GM19043 (cell line): Measurements from ENCODE around the gene DHCR7.

Experiments used
- ATAC-seq: cut with Tn5 transposase; IDR thresholded peaks from one replicate; pipeline ENCODE4 v1.9.1; 2021; ENCODE audit warnings: low read depth; ENCODE audit not compliant: unreplicated experiment

DHCR7 gene

DNA sequence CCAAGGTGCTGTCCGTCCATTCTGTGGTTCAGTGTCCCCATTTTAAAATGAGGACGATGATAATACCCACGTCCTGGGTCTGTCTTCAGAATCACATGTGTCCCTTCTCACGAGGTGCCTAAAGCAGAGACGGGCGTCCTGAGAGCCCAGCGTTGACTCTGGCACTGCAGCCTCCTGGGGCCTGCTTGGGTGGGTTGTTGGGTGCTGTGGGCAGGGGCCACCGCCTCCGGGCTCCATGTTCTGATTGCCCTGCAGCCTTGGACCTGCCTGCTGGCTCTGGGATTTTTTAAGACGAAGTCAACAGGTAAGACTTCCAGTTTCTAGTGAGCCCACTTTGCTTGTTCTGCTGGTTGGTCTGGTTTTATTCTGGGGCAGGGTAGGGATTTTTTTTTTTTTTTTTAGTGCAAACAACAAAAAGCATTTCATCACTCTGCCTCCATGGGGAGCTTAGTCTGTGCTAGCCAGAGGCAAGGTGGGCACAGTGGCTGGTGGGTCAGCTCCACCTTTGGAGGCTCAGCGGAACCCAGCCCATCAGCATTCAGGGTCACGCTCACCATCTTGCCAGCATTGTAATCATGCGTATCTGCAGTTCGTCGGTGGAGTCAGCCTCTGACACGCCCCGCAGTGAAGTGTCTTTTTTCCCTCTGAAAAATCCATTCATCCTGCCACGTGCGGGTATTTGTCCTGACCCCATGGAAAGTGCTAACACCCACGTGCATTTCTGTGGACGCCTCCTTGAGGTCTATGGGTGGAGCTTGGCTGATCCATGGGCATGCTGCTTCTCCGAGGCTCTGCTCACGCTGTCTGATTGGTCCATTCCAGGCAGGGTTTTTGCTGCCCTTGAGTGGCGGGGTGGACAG, 33.1 kb upstream of the DHCR7 start:
- no peak for ATAC-seq

DNA sequence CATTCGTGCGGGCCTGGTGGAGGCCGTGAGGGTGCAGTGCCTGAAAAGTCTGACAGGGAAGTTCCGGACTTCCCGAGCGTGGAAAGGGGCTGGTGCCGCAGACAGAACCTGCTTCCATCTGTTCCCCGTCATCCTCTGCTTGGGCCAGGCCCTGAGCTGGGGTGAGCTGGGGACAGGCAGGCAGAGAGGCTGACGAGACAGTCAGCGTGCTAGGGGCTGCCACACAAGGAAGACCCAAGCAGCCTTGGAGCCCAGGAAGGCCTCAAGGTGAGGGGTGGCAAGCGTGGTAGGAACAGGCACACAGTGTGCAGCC, 30.3 kb upstream of the DHCR7 start:
- ATAC-seq, result no peak

DNA sequence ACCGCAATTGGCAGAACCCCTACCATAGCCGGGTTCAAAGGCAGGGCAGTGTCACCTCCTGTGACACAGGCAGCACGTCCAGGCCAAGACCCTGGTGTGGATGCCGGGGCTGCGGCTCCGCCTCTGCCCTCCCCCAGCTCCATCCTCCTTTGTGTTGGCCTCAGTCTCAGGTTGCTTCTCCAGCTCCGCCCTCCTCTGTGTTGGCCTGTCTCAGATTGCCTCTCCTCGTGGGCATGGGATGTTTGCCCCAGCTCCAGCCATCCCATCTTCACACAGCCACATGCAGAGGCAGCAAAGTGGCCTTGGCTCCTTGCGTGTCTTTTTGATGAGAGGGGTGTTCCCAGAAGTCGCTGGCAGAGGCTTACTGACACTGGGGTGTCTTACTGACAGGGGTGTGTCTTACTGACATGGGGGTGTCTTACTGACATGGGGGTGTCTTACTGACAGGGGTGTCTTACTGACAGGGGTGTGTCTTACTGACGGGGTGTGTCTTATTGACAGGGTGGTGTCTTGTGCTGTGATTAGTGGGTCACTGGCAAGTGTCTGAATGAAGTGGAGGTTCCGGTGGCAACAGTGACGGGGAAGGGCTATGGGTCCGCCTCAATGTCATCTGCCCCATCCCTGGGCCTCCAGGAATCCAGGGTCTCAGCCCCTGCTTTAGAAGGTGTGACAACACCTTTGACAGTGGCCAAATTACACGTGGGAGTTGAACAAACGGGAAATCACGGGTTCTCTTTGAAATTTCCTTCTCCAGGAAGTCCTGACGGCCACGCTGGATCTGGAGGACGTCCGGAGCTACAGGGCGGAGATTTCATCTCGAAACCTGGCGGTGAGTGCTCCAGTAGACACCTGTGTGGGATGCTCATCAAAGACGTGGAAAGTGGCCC, 29.7 kb upstream of the DHCR7 start:
- no peak for ATAC-seq

DNA sequence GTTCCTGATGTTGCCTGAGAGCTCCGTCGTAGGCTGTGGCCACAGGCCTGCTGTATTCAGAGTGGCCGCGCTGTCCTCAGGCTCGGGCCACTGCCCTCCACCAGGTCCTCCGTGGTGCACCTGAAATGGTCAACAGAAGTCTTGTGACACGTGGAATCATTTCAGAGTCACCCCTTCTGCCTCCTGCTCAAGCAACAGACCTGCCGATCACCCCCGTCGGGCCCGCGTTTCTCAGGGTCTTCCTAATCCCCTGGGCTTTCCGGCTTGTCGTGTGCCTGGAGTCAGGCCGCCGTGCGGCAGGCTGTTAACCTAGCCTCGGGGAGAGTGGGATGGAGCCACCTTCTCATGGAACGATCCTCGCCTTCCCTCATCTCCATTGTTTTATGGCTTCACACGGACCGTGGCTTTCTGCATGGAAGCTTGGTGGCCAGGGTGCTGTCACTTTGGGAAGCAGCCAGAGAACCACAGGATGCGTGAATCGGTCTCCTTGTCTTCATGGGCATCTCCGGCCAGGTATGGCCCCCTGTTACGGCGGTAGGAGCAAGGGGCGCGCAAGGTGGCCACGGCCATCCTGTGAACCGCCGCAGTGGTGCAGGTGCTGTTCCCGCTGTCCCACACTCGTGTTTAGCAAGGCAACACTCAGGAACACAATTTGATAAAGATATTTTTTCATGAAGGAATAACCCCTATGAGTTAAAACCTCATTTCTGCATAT, 28.9 kb upstream of the DHCR7 start:
- no peak for ATAC-seq

DNA sequence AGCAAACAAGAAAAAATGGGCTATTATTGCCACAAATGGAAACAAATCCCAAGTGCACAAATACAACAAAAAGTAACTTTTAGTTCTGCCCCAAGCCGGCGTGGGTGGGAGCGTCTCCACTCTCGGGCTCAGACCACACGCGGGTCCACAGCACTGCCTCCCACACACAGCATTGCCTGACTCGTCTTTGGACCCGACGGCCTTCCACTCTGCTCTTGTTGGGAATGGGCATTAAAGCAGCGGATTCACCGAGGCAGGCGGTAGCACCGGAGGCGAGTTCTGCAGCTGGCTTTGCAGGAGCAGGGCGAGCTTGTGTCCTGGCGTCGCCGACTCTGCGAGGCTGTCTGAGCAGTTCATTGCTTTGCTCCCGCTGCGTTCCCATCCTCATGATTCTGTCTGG, 27.8 kb upstream of the DHCR7 start:
- ATAC-seq, result no peak

DNA sequence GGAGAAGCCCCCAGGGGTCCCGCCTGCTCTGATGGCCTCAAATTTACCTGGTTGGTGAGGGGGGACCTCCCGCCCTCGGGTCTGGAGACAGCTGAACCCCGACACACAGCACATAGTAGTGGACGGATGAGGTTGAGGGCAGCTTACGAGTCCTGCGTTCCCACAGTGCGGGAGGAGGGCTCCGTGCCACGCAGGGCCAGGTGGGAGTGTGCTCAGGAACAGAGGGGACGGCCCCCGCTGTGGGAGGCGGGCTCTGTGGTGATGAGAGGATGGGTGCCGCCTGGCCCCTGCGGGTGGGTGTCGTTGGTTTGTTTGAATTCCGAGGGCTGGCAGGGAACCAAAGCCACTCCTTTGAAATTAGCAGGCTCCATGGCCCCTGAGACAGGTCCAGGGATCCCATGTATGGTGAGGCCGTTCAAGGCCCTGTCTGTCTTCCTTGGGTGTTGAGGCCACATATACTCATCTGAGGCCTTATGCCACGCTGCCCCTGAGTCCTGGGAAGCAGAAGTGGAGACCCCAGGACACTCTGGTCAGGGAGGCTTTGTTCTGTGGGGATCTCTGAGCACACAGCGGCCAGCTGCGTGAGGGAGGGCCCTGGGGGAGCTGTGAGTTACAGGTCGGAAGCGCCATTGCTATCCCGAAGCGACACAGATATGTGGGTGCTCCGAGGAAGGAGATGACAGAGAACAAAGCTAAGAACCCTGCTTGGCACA, 26.7 kb upstream of the DHCR7 start:
- ATAC-seq, result no peak

DNA sequence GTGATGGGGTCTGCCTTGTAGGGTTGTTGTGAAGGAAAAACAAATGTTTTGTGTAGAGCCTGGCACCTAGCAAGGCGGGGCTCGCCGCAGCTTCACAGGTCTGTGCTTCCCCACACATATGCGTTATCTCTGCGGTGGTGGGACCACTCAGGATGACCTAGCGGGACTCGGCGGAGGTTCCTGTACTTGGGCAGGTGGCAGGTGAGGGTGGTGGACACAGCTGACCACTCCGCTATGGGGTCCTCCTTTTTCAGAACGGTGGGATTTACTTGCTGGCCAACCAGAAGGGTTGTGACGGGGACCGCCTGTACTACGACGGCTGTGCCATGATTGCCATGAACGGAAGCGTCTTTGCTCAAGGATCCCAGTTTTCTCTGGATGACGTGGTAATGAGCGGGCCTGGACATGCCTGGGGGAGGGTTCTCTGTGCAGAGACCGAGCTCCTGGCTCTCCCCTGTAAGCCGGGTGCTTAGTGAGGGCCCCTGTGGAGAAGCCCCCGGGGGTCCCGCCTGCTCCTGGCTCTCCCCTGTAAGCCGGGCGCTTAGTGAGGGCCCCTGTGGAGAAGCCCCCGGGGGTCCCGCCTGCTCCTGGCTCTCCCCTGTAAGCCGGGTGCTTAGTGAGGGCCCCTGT, 26.1 kb upstream of the DHCR7 start:
- ATAC-seq, result no peak

DNA sequence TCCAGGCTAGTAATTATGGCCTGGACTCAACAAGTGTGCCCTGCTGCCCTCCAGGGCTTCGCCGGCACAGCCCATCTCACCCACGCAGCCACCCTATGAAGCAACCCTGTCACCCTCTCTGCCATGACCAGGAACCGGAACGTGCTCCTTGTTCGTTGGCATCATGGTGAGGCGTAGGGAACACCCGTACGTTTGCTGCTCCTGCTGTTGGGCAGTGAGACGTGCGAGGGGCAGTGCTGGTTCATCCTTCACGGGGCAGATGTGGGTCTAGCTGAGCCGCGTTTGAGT, 25.5 kb upstream of the DHCR7 start:
- ATAC-seq, result no peak

DNA sequence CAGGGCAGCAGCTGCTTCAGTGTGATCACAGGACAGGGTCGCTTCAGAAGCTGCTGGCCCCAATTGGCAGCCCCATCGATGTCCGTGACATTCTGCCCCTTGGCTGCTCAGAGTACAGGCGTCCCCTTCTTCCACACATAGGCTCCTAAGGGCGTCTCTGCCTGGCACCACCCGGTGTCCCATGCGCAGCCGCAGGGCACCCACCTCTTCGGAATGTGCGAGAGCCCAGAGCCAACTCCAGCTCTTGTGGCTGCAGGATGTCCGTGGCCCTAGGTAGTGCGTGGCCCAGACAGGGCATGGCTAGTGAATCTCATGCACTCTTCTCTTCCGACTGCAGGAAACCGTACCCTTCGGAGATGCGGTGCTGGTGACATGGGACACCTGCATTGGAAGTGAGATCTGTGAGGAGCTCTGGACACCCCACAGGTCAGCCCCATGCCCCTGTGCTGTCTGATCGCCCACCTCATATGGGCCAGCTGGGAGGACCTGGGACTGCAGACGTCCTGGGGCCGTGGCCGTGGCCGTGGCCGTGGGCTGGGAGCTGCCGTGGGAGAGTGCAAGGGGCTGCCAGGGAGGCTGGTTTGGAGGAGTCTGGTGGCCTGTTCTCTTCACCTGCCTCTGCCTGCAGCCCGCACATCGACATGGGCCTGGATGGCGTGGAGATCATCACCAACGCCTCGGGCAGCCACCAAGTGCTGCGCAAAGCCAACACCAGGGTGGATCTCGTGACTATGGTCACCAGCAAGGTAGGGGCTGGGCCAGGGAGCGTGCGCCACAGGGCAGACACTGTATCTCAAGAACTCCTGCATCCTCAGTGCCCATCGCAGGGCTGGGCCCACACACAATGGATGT, 25.0 kb upstream of the DHCR7 start:
- ATAC-seq, result no peak

DNA sequence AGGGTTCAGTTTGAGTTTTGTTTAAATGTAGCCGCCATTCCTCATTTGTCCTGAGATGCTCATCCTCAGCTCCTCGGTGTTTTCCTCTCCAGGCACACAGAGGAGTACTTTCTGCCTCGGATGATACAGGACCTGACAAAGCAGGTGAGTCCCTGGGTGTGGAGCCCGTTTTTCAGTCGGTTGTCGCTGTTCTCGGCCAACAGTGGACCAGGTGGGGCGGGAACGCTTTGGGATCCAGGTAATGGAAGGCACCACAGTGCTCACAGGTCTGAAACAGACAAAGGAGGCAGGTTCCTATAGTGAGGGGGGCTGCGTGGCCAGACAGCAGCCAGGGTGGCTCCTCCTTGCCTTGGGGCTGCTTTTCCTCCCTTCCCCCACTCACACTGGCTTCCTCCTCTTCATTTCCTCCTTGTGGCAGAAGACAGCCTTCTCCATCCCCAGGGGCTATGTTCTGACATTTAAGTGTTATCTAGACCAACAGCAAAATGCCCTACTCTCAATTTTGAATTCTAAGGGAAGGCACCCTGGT, 24.2 kb upstream of the DHCR7 start:
- no peak for ATAC-seq

DNA sequence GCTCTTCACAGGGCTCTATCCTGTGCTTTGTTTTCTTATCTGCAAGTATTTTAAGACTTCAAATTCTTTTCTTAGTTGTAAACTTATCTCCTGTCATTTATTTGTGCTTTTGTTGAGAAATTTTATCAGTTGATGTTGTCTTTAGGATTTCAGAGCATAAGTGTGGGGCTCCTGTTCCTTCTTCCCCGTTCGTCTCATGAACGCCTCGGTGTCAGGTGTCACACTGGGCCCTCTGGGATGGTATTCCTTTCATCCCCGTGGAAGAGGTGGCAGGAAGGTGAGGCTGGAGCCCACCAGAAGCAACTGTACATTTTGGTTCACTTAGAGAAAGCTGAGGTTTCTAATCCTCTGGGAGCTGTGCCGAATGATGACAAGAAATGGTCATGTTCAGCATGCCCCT, 22.8 kb upstream of the DHCR7 start:
- ATAC-seq, result no peak

DNA sequence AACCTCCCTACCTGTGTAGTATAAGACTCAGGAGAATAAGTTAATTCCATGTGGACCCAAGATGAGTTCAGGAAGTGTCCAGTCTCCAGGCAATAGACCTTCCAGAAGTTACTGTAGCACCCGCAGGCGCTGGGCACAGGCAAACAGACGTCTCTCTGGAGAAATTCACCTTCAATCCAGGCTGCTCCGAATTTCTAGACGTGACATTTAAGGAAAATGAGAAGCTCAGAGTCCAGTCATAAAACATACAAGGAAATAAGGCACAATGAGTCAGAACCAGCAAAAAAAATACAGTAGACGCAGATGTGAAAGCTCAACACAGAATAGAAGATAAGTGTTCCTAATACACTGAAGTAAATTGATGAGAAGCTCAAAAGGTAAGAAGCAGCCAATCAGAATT, 19.0 kb upstream of the DHCR7 start:
- no peak for ATAC-seq

DNA sequence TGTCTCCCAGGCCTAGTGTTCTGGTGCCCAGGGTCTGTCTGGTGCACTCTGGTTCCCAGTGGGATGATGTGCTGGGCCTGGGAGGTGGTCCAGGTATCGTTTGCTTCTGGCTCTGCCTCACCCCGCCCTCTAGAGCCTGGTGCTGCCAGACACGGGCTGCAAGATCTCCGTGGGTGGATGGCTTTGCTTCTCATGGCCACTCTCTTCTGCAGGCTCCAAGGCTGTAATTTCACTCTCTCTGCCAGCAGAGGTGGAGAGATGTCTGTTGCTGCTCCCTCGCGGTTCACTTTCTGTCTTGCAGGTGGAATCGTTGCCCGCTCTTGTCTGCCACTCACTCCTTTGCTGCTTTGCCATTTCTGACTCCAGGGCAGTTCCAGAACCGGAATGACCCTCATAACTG, 18.2 kb upstream of the DHCR7 start:
- ATAC-seq, result no peak

DNA sequence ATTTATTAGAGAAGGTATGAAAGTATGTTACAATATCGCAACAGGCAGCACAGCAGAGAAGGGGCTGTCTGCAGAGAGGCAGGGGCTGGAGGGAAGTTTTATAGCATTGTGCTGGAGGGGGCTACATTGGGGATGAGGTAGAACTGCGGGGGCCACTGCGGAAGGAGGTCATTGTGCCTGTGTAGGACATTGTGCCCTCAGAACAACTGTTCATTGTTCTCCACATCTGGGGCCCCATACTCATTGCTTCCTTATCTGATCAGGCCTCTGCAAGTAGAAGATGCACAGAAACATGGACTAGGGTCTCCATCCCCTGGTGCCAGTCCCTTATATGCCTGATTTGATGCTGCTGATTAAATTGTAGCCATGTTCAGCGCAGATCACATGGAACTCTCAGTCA, 16.9 kb upstream of the DHCR7 start:
- ATAC-seq, result no peak

DNA sequence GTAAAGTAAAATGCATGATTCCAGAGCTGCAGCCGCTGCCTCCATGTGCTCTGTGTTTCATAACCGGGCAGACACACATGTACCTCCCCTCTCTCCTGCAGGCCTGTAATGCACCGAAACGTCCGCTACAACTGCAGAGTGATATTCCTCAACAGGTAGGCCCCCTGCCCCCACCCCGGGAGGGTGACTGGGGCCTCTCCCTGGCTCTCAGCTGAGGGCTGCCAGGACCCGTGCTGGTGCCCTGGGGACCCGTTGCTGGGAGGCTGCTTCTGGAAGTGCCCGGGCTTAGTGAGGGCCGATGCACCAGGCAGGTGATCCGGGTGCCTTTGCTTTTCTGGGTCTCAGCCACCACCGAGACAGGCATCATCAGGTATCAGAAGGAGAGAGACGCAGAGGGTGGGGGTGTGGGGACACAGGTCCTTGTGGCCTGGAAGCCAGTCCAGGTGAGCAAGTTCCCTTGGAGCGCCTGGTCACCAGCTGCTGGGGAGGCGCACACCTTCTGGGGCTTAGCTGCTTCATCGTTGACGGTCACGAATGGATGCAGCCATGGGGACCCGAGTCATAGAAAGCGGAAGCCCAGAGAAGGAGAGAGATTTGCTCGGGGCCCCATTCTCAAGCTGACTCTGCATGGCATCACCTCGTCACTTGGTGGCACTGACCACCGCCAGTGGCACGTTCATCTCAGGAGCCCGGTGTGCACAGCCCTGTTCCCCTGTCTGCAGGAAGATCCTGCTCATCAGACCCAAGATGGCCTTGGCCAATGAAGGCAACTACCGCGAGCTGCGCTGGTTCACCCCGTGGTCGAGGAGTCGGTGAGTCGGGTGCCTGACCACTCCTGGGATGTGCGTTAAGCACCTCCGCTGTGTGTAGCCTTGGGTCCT, 15.4 kb upstream of the DHCR7 start:
- ATAC-seq, result no peak

DNA sequence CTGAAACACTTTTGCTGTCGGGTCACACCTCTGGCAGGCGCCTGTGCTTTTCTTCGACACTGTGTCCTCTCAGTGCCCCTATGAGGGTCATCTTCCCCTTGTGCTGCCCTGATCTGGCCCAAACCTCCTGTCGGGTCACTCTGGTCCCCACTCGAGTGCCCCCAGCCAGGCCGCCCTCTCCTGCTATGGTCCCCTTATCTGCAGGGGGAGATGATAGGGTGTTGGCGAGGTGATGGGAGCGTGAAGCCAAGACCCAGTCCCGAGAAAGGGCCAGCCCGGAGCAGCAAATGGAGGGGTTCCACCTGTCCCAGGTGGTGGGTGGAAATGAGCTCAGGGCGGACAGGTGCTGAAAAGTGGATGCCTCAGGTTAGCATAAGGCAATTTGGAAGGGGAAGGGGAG, 14.5 kb upstream of the DHCR7 start:
- ATAC-seq, result no peak

DNA sequence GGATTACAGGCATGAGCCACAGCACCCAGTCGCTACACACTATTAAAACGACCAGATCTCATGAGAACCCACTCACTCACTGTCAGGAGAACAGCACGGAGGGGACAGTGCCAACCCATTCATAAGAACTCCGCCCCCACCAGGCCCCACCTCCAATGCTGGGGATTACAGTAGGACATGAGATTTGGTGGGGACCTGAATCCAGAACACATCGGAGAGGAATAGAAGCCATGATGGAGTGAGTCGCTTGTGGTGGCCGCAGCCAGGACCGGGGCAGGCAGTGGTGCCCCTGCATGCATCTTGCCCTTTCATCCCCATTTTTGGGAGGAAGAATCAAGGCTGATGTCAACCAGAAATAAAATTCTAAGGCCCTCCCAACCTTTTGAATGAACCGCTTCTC, 13.5 kb upstream of the DHCR7 start:
- ATAC-seq, result no peak

DNA sequence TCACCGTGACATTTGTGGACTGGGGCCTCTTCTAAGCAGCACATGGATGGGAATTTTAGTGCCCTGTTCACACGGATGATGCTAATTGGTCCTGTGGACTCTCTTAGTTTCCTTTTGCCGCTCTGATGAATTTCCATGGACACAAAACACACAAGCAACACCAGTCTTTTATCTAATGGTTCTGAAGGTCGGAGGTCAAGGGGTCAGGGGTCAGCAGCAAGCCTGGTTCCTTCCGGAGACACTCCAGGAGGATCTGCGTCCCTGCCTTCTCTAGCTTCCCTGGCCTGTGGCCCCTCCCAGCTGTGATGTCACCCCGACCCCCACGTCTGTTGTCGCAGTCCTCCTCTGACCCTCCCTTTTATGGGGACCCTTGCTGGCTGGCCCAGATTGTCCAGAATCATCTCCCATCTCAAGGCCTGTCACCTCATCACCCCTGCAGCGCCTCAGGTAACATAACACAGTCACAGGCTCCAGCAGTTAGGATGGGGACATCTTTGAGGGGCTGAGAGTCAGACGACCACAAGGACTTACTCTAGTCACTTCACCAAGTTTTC, 11.7 kb upstream of the DHCR7 start:
- ATAC-seq, result no peak
